Vagina (tissue), 2 donors: ENCODE data around the gene RS1. TPM values are rescaled to one million over a fixed set of nuclear protein-coding genes. Genes with fewer than 3 reads are reported as not detected.

Source experiments
- DNase-seq, 2 donors: peaks; one replicate each; pipeline ENCODE4 v3.0.0-alpha.2; 2017; ENCODE audit errors: extremely low spot score in 2 of 2
- H3K27ac ChIP-seq: fragments of 200-600 bp; sonication (generic); one replicate; pipeline ENCODE4 v1.5.1; 2019
- H3K27me3 ChIP-seq: fragments of 200-600 bp; sonication (generic); one replicate; pipeline ENCODE4 v1.5.1; 2019
- H3K36me3 ChIP-seq, 2 donors: fragments of 200-600 bp; sonication (generic); one replicate each; pipeline ENCODE4 v1.5.1; 2017 to 2019
- H3K4me1 ChIP-seq: fragments of 200-600 bp; sonication (generic); one replicate; pipeline ENCODE4 v1.5.1; 2019
- H3K4me3 ChIP-seq, 2 donors: fragments of 200-600 bp; sonication (generic); 1 replicate in 1 of 2; 2 replicates in 1 of 2; pipeline ENCODE4 v1.5.1; 2016 to 2019
- H3K9me3 ChIP-seq: fragments of 200-600 bp; sonication (generic); one replicate; pipeline ENCODE4 v1.5.1; 2019
- POLR2A ChIP-seq, 2 donors: fragments of 450-650 bp; IDR thresholded peaks; one replicate each; pipeline ENCODE4 v1.6.1; 2017; ENCODE audit warnings: antibody characterized with exemption in 2 of 2, mild to moderate bottlenecking in 2 of 2, moderate library complexity in 2 of 2
- POLR2AphosphoS5 ChIP-seq, 2 donors: sonication (generic); formaldehyde crosslinking; IDR thresholded peaks; one replicate each; pipeline ENCODE4 v1.9.0; 2017; ENCODE audit warnings: antibody characterized with exemption in 2 of 2, mild to moderate bottlenecking in 2 of 2, low read depth in 1 of 2; ENCODE audit not compliant: insufficient read depth in 1 of 2
- intact Hi-C: fragments of 100-400 bp; cut with DNase I; formaldehyde crosslinking; loops from one replicate; pipeline ENCODE4 v1.15.1; 2023
- total RNA-seq: library from RNA; depleted of rRNA; stranded (reverse); fragments of >200 nt; gene quantifications from one replicate; pipeline ENCODE4 v1.2.3, GENCODE V29; 2016
- TF ChIP-seq, protein P1 (sequence below), 3 experiments: fragments of 450-650 bp in 2 of 3; fragments of 200-600 bp in 1 of 3; sonication (generic) in 1 of 3; IDR thresholded peaks; one replicate each; pipeline ENCODE4 v1.5.1; 2017 to 2019; ENCODE audit warnings: antibody characterized with exemption in 3 of 3, mild to moderate bottlenecking in 2 of 3, moderate library complexity in 2 of 3

The RS1 gene
- total RNA-seq, 1 donor from 2014 or later = not detected

DNA sequence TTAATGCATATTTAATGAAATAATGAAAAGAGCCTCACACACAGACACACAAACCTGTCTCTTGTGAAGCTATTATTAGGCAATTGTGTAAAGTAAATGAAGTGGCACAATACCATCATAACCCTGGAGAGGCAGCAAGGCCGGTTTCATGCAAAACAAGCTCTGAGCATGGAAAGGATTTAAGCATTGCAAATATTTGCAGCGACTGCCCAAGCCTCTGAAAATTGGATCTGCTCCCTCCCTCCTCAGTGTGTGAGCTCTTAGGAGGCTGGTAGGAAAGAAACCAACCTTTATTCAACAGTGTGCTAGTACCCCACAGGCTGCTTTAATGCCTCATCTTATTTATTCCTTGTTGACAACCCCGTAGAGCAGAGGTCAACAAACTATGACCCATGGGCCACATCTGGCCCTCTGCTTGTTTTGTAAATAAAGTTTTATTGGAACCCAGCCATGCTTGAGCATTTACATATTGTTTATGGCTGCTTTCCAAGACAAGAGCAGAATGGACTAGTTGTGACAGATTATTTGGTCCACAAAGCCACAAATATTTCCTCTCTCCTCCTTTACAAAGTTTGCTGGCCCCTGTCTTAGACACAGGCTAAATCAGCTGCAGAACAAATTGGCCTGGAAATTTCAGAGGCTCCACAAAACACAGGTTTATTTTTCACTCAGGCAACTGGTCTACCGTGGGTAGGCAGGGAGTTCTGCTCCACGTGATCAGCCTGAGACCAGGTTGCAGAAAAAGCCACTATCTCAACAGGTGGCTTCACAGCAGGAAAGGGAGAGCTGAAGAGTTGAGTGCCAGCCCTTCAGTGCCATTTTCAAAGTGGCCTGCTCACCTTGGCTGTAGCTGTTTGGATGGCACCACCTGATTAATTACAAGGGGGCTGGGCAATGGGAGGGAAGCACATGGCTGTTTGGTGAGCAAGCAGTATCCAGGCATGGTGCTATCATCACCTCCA lies 16.8 kb downstream of the RS1 start:
- intact Hi-C loops = no loop called here
- Histone ChIP-seq H3K4me3 (no peak overlapping the region), H3K36me3 (no peaks in the 10 kb centered on the region), H3K4me1 (no peaks in the 10 kb centered on the region), H3K9me3 (no peaks in the 10 kb centered on the region), H3K27ac (no peak overlapping the region), H3K27me3 (no peaks in the 10 kb centered on the region)
- TF ChIP-seq, protein P1, sequence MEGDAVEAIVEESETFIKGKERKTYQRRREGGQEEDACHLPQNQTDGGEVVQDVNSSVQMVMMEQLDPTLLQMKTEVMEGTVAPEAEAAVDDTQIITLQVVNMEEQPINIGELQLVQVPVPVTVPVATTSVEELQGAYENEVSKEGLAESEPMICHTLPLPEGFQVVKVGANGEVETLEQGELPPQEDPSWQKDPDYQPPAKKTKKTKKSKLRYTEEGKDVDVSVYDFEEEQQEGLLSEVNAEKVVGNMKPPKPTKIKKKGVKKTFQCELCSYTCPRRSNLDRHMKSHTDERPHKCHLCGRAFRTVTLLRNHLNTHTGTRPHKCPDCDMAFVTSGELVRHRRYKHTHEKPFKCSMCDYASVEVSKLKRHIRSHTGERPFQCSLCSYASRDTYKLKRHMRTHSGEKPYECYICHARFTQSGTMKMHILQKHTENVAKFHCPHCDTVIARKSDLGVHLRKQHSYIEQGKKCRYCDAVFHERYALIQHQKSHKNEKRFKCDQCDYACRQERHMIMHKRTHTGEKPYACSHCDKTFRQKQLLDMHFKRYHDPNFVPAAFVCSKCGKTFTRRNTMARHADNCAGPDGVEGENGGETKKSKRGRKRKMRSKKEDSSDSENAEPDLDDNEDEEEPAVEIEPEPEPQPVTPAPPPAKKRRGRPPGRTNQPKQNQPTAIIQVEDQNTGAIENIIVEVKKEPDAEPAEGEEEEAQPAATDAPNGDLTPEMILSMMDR (IDR thresholded peaks at IDR 0.05) = no peak
- no peak for TF ChIP-seq POLR2AphosphoS5 (IDR thresholded peaks at IDR 0.05; ENCODE audit: insufficient read depth in 1 of 2, low read depth in 1 of 2)
- DNase-seq = no peak

DNA sequence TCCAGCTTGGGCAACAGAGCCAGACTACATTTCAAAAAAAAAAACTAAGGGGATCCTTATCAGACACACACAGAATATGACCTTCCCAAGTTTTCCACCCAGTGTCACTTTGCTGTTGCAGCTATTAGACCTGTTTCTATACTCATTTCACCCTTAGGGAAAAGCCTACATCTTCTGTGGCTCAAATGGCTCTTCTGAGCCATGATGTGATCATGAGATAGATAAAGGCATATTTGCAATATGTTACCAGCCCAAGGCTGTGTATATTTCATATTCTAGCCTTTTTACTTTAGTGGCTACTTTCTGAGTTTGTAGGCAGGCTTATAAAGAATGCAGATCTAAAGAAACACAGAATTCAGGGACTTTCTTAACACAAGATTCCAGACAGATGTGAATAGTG lies 19.3 kb downstream of the RS1 start:
- Histone ChIP-seq H3K4me1 (no peaks in the 10 kb centered on the region), H3K27me3 (no peaks in the 10 kb centered on the region), H3K9me3 (no peaks in the 10 kb centered on the region), H3K4me3 (no peak overlapping the region), H3K36me3 (no peaks in the 10 kb centered on the region), H3K27ac (no peak overlapping the region)
- intact Hi-C loops = no loop called here
- DNase-seq = no peak
- TF ChIP-seq POLR2A (IDR thresholded peaks at IDR 0.05) (no peak), POLR2AphosphoS5 (IDR thresholded peaks at IDR 0.05; ENCODE audit: insufficient read depth in 1 of 2, low read depth in 1 of 2) (no peak)
- TF ChIP-seq, protein P1 (IDR thresholded peaks at IDR 0.05) = no peak

GRCh38 chrX:18650662-18651061 lies 21.2 kb downstream of the RS1 start:
- Histone ChIP-seq H3K27me3 (no peaks in the 10 kb centered on the region), H3K4me1 (no peaks in the 10 kb centered on the region), H3K27ac (no peak overlapping the region), H3K9me3 (no peaks in the 10 kb centered on the region), H3K4me3 (no peak overlapping the region), H3K36me3 (no peaks in the 10 kb centered on the region)
- intact Hi-C loops = no loop called here
- DNase-seq = no peak
- TF ChIP-seq, protein P1 (IDR thresholded peaks at IDR 0.05) = no peak
- TF ChIP-seq POLR2A (IDR thresholded peaks at IDR 0.05) (no peak), POLR2AphosphoS5 (IDR thresholded peaks at IDR 0.05; ENCODE audit: insufficient read depth in 1 of 2, low read depth in 1 of 2) (no peak)

GRCh38 chrX:18649498-18649951 lies 22.4 kb downstream of the RS1 start:
- intact Hi-C loops = no loop called here
- no peak for DNase-seq
- Histone ChIP-seq H3K9me3 (no peaks in the 10 kb centered on the region), H3K27me3 (no peaks in the 10 kb centered on the region), H3K36me3 (no peaks in the 10 kb centered on the region), H3K4me1 (no peaks in the 10 kb centered on the region), H3K27ac (no peak overlapping the region), H3K4me3 (no peak overlapping the region)
- TF ChIP-seq POLR2A (IDR thresholded peaks at IDR 0.05) (no peak), POLR2AphosphoS5 (IDR thresholded peaks at IDR 0.05; ENCODE audit: insufficient read depth in 1 of 2, low read depth in 1 of 2) (no peak)
- TF ChIP-seq, protein P1 (IDR thresholded peaks at IDR 0.05) = no peak

DNA sequence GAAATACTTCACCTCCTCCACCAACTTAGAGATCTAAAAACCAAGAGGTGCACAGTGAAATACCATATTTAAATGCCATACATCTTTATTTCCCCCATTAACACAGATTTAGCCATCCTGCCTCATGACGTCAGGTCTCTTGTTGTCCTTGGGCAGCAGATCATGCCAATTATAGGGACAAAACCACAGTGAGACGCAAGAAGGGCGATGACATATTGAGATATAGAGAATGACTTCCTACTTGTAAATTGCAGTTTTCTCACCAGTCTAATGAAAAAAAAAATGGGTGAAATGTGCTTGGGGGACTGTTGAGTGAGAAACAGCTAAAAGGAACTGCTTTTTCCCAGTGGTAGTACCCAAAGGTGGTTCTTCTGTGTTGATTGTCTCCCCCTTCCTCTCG lies 24.3 kb downstream of the RS1 start:
- no peak for DNase-seq
- no peak overlapping the region for H3K4me3 ChIP-seq
- intact Hi-C loops = no loop called here
- TF ChIP-seq POLR2AphosphoS5 (IDR thresholded peaks at IDR 0.05; ENCODE audit: insufficient read depth in 1 of 2, low read depth in 1 of 2) (no peak), POLR2A (IDR thresholded peaks at IDR 0.05) (no peak)
- TF ChIP-seq, protein P1 (IDR thresholded peaks at IDR 0.05) = no peak
- H3K27ac ChIP-seq = no peak overlapping the region
- no peaks in the 10 kb centered on the region for H3K36me3 ChIP-seq
- H3K27me3 ChIP-seq = no peaks in the 10 kb centered on the region
- H3K9me3 ChIP-seq = no peaks in the 10 kb centered on the region
- no peaks in the 10 kb centered on the region for H3K4me1 ChIP-seq
